GM20000 (cell line): Measurements from ENCODE around the gene KRT14.
"Not testable (repeated sequence)": the region's sequence is repeated elsewhere in the genome, so short reads cannot be mapped to it uniquely, and the experiment has no call there.

ENCODE experiments used
- DNase-seq: peaks from one replicate; pipeline ENCODE4 v3.0.0; 2012; ENCODE audit warnings: low spot score
- CTCF ChIP-seq: IDR thresholded peaks from 2 replicates; pipeline ENCODE4 v1.5.1; 2012; ENCODE audit warnings: mild to moderate bottlenecking, control low read depth; ENCODE audit errors: extremely low read depth, missing control alignments

The KRT14 gene

GRCh38 chr17:41618341-41619035 lies 31.8 kb upstream of the KRT14 start:
- no peak for TF ChIP-seq CTCF
- no peak for DNase-seq

- DNase-seq, result no peak
- TF ChIP-seq CTCF, result no peak
Measured at GRCh38 chr17:41617698-41618097, 31.0 kb upstream of the KRT14 start.

GRCh38 chr17:41617136-41617535 lies 30.4 kb upstream of the KRT14 start:
- no peak for TF ChIP-seq CTCF
- no peak for DNase-seq

GRCh38 chr17:41616486-41616885 lies 29.8 kb upstream of the KRT14 start:
- not testable (repeated sequence) for DNase-seq

- TF ChIP-seq CTCF, result no peak
- DNase-seq, result no peak
Measured at GRCh38 chr17:41615454-41615853, 28.8 kb upstream of the KRT14 start.

GRCh38 chr17:41614767-41615166 lies 28.1 kb upstream of the KRT14 start:
- not testable (repeated sequence) for DNase-seq

- DNase-seq, result no peak
- no peak for TF ChIP-seq CTCF
Measured at GRCh38 chr17:41614098-41614497, 27.4 kb upstream of the KRT14 start.

- no peak for DNase-seq
- TF ChIP-seq CTCF, result no peak
Measured at GRCh38 chr17:41613277-41614082, 26.8 kb upstream of the KRT14 start.

GRCh38 chr17:41612376-41613160 lies 25.9 kb upstream of the KRT14 start, which contains the start of gene KRT16:
TSS of gene KRT16 (minus strand) at chr17:41612767. CDS start at chr17:41612688, 79 bp downstream.
- not testable (repeated sequence) for DNase-seq
